Psoas muscle (tissue), 8 donors: Measurements from ENCODE around the gene POLR3A. TPM values are rescaled to one million over a fixed set of nuclear protein-coding genes. Genes with fewer than 3 reads are reported as not detected.

Source experiments
- ATAC-seq, 4 donors: fragments of 200-7000 bp; cut with Tn5 transposase; one replicate each; pipeline ENCODE4 v1.9.1; 2020; ENCODE audit warnings: moderate library complexity in 3 of 4, mild to moderate bottlenecking in 2 of 4
- DNase-seq, 2 donors: peaks; one replicate each; pipeline ENCODE4 v3.0.0-alpha.2; 2020
- H3K27ac ChIP-seq: fragments of 200-600 bp; one replicate; pipeline ENCODE4 v1.8.0; 2022
- H3K27me3 ChIP-seq, 3 donors: fragments of 200-600 bp in 1 of 3; one replicate each; pipeline versions ENCODE4 v1.6.1 to v1.8.0; 2013 to 2022; ENCODE audit warnings: low read length in 2 of 3, mild to moderate bottlenecking in 2 of 3, moderate library complexity in 1 of 3; ENCODE audit not compliant: insufficient read depth in 3 of 3
- H3K36me3 ChIP-seq, 2 donors: fragments of 200-600 bp in 1 of 2; one replicate each; pipeline versions ENCODE4 v1.6.1 to v1.8.0; 2013 to 2022; ENCODE audit warnings: low read depth in 1 of 2, mild to moderate bottlenecking in 1 of 2, moderate library complexity in 1 of 2; ENCODE audit not compliant: insufficient read depth in 1 of 2
- H3K4me1 ChIP-seq: fragments of 200-600 bp; one replicate; pipeline ENCODE4 v1.8.0; 2022
- H3K4me3 ChIP-seq: fragments of 200-600 bp; one replicate; pipeline ENCODE4 v1.8.0; 2022; ENCODE audit warnings: mild to moderate bottlenecking
- H3K9me3 ChIP-seq: fragments of 200-600 bp; one replicate; pipeline ENCODE4 v1.8.0; 2022
- CTCF ChIP-seq: fragments of 200-600 bp; IDR thresholded peaks from one replicate; pipeline ENCODE4 v1.8.0; 2022; ENCODE audit warnings: antibody characterized with exemption
- WGBS, 3 donors: extraction: QIAGEN DNeasy Blood & Tissue Kit; methylation state at CpG; one replicate each; pipeline versions ENCODE4 v1.1.6 to v1.1.7; 2013; 5-methylcytosine and 5-hydroxymethylcytosine counted together
- intact Hi-C, 2 donors: fragments of 100-400 bp; cut with DNase I; formaldehyde crosslinking; loops; one replicate each; pipeline versions ENCODE4 v1.11.0 to v1.14.2; 2022
- polyA plus RNA-seq, 3 donors: library from polyadenylated mRNA; stranded (reverse); fragments of 200-250 nt; gene quantifications; one replicate each; pipeline ENCODE4 v1.2.3, GENCODE V29; 2013
- total RNA-seq, 4 donors: library from RNA; stranded (reverse); fragmentation: NEBNext Ultra II Directional in 2 of 4; extraction: Animal tissue kit (Norgen Biotek cat#: 25700) in 2 of 4; gene quantifications; one replicate each; pipeline versions ENCODE4 v1.2.1 to v1.2.4, GENCODE V29; 2021 to 2023
- donor health status: healthy with polysubstance abuse.
- donor health status: DM: no; HTN: no; CAD: no; lungs with moderate emphysema.
- donor health status: Bipolar disorder and iron deficiency.
- donor health status: healthy.
- donor health status: DM: yes; HTN: yes; CAD: no.
- donor health status: DM: no; HTN: no; CAD: no.
- donor health status: DM: no; HTN: no; CAD: no.
- donor health status: DM: yes; HTN: yes; CAD: no.

POLR3A gene
- total and polyA plus RNA-seq, 7 donors = 5.2 to 16.5 (median 12.6) TPM

- peak overlapping the region; percentile 30 for H3K27ac ChIP-seq
- WGBS, 3 donors = 14 to 29% (median 19%) methylated on average over 3 of the region's 3 CpGs
Observed at GRCh38 chr10:77939561-77940001, 89.7 kb downstream of the POLR3A start.

GRCh38 chr10:77936697-77937567 lies 92.4 kb downstream of the POLR3A start:
- Histone ChIP-seq H3K27me3 (no peaks in the 10 kb centered on the region), H3K9me3 (no peaks in the 10 kb centered on the region), H3K4me1 (peaks cover 9% of the 10 kb centered on the region), H3K4me3 (no peak overlapping the region), H3K36me3 (no peaks in the 10 kb centered on the region), H3K27ac (no peak overlapping the region)
- no peak for ATAC-seq
- intact Hi-C loops = no loop called here
- no peak for DNase-seq
- no peak for TF ChIP-seq CTCF
- WGBS, 3 donors = 83 to 89% (median 87%) methylated on average over 3 of the region's 3 CpGs

More at GRCh38 chr10:77939561-77940001, 89.7 kb downstream of the POLR3A start:
- DNase-seq (peak; percentile 44 to 56), ATAC-seq (peak; percentile 29 to 66 (median 50))
- intact Hi-C loops = no loop called here
- Histone ChIP-seq H3K27me3 (no peaks in the 10 kb centered on the region), H3K4me1 (peaks cover 18% of the 10 kb centered on the region), H3K36me3 (no peaks in the 10 kb centered on the region), H3K9me3 (no peaks in the 10 kb centered on the region), H3K4me3 (no peak overlapping the region)
- no peak for TF ChIP-seq CTCF

- no peak for TF ChIP-seq CTCF
- no peak overlapping the region for H3K27ac ChIP-seq
- DNase-seq = no peak
- no peak overlapping the region for H3K4me3 ChIP-seq
- intact Hi-C loops = no loop called here
- H3K4me1 ChIP-seq = no peaks in the 10 kb centered on the region
- no peaks in the 10 kb centered on the region for H3K36me3 ChIP-seq
- no peaks in the 10 kb centered on the region for H3K27me3 ChIP-seq
- no peaks in the 10 kb centered on the region for H3K9me3 ChIP-seq
- 74 to 86% (median 81%) methylated on average over 8 of the region's 8 CpGs for WGBS, 3 donors
- ATAC-seq = no peak
Observed at GRCh38 chr10:77932016-77932715, 97.1 kb downstream of the POLR3A start.

- no peaks in the 10 kb centered on the region for H3K9me3 ChIP-seq
- peak overlapping the region; percentile 84 for H3K27ac ChIP-seq
- no peaks in the 10 kb centered on the region for H3K36me3 ChIP-seq
- intact Hi-C loops = loop anchor here in 1 of 2 donors (5.0 kb wide), 3 partner anchors 45 to 80 kb away; no protein-coding TSS in a partner anchor
- no peaks in the 10 kb centered on the region for H3K27me3 ChIP-seq
- ATAC-seq (peak in 1 of 4 donors; percentile 11), DNase-seq (no peak)
- TF ChIP-seq CTCF = no peak
- peaks cover 10% of the 10 kb centered on the region for H3K4me1 ChIP-seq
- whole genome bisulfite sequencing, 3 donors = 16 to 25% (median 21%) methylated on average over 20 of the region's 20 CpGs
- H3K4me3 ChIP-seq = peak overlapping the region; percentile 90
Observed at GRCh38 chr10:77927402-77928246, 101.7 kb downstream of the POLR3A start.
